Body of pancreas (tissue), 4 donors: ENCODE results near the gene SF3B4.

Source experiments
- POLR2A ChIP-seq, 3 donors: fragments of 450-650 bp; IDR thresholded peaks; one replicate each; pipeline ENCODE4 v1.6.1; 2016; ENCODE audit warnings: antibody characterized with exemption in 3 of 3, mild to moderate bottlenecking in 2 of 3
- TF ChIP-seq, protein P1 (sequence below), 7 experiments: fragments of 450-650 bp in 4 of 7; fragments of 200-600 bp in 3 of 7; sonication (generic) in 3 of 7; IDR thresholded peaks; one replicate each; pipeline ENCODE4 v1.5.1; 2016 to 2019; ENCODE audit warnings: antibody characterized with exemption in 7 of 7

GRCh38 chr1:149903836-149904491, 23.6 kb downstream of the SF3B4 start:
- TF ChIP-seq, protein P1, sequence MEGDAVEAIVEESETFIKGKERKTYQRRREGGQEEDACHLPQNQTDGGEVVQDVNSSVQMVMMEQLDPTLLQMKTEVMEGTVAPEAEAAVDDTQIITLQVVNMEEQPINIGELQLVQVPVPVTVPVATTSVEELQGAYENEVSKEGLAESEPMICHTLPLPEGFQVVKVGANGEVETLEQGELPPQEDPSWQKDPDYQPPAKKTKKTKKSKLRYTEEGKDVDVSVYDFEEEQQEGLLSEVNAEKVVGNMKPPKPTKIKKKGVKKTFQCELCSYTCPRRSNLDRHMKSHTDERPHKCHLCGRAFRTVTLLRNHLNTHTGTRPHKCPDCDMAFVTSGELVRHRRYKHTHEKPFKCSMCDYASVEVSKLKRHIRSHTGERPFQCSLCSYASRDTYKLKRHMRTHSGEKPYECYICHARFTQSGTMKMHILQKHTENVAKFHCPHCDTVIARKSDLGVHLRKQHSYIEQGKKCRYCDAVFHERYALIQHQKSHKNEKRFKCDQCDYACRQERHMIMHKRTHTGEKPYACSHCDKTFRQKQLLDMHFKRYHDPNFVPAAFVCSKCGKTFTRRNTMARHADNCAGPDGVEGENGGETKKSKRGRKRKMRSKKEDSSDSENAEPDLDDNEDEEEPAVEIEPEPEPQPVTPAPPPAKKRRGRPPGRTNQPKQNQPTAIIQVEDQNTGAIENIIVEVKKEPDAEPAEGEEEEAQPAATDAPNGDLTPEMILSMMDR (IDR thresholded peaks at IDR 0.05) = no peak
- no peak for TF ChIP-seq POLR2A (IDR thresholded peaks at IDR 0.05)
